Stimulated activated CD8-positive, alpha-beta memory T cell treated with anti-CD3 and anti-CD28 coated beads, Interleukin-15, amount 100 ng/mL, for 4 hours (primary cell): ENCODE results near the gene IRX2.

Experiments
- DNase-seq, 2 donors: peaks; one replicate each; pipeline ENCODE4 v3.0.0-alpha.2; 2020; ENCODE audit warnings: low read depth in 2 of 2

The IRX2 gene

DNA sequence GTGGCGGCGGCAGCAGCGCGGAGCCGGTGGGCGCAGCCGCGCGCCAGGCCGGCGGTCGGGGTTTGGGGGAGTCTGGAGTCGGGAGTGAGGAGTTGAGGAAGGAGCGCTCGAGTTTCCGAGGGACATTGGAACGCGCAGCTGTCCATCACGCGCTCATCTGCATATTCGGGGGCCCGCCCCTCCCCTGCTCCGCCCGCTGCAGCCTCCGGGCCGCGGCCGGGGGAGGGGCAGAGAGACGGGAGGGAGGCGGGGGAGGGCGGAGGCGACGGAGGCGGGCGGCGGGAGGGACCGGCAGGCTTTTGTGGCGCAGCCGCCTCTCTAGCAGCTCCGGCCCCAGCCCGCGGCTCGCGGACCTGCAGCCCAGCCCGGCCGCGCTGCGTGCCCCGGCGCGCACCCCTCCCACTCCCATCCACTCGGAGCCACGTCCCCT lies at the start of gene IRX2:
Gene IRX2, minus strand, starts transcription at position 86 of the 430 bp plus-strand sequence. CDS start 264 bp downstream, outside the sequence.
- DNase-seq, result no peak

DNA sequence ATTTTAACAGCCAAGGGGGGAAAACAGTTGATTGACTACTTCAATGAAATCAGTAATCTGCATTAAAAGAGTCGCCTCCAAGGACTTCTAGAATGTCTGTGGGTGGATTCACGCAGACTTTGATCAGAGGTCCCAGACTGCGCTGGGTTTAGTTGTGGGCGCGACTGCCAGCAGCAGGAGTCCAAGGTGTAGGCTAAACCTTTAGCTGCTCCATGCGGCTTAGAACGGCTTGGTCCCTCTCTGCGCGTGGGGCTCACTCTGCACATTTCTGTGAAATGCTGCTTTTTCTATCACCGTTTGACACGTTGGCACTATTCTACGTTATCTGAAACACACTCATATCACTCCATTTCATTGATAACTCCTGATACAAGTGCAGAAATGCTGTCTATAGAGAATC lies 48.6 kb upstream of the IRX2 start:
- no peak for DNase-seq

DNA sequence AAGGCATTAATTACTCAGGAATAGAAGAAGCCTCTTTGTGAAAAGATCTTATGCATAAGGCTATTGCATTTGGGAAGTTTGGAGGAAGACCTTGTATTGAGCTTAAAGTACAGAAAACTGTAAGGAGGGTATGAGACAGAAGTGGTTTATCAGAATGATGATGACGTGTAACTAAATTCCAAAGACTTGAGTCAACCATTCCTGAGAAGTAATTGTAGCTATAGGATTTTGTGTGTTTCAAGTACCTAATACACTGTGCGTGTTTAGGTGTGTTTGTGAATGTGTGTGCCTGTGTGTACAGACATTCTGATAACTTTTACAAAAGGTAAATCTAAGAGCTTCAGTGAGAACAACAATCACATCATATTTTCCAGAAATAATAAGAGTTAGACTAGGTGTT lies 46.5 kb upstream of the IRX2 start:
- DNase-seq, result no peak

DNA sequence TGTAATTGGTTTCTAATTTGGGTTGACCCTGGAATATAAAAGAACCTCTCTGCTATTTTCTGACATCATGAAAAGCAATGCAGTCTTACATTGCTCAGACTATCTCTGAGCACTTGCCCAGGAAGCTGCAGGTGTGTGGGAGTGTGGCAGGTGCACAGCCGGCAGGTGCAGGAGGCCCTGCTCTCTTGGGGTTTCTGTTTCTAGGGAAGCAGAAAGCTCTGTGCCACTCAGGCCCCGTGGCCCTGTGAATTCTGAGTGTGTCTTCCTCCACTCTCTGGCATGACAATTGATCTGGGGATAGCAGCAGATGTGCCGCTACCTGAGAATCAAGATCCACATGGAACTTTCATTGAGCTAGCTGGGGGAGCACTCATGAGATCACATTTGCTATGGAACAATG lies 45.7 kb upstream of the IRX2 start:
- no peak for DNase-seq

DNA sequence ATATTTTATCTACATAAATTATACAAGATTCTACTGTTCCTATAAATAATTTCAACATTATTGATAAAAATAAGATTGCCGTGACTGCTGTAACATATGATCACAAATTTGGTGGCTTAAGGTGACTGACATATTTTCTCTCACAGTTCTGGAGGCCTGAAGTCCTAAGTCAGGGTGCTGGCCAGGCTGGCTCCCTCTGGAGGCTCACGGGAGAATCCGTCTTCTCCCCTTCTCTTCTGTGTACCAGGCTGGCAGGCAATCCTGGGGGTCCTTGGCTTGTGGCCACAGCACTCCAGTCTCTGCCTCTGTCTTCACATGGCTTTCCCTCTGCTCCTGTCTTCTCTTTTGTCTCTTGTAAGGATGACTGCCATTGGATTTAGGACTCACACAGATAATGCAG lies 31.7 kb upstream of the IRX2 start:
- no peak for DNase-seq

DNA sequence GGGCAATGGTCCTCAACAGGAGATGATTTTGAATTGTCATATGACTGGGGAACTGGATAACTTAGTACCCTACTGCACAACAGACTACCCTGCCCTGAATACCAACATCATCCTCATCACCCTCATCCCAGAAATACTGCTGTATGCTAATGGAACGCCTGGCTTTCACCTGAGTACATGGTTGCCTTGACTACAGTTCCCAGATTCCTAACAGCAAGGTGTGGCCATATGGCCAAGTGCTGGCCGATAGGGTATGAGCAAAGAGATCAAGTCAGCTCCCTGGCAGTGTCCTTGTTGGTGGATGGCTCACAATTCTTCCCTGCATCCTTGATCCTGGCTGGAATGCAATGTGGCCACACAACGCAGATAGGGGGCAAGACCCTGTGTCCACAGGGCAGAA lies 31.2 kb upstream of the IRX2 start:
- no peak for DNase-seq

DNA sequence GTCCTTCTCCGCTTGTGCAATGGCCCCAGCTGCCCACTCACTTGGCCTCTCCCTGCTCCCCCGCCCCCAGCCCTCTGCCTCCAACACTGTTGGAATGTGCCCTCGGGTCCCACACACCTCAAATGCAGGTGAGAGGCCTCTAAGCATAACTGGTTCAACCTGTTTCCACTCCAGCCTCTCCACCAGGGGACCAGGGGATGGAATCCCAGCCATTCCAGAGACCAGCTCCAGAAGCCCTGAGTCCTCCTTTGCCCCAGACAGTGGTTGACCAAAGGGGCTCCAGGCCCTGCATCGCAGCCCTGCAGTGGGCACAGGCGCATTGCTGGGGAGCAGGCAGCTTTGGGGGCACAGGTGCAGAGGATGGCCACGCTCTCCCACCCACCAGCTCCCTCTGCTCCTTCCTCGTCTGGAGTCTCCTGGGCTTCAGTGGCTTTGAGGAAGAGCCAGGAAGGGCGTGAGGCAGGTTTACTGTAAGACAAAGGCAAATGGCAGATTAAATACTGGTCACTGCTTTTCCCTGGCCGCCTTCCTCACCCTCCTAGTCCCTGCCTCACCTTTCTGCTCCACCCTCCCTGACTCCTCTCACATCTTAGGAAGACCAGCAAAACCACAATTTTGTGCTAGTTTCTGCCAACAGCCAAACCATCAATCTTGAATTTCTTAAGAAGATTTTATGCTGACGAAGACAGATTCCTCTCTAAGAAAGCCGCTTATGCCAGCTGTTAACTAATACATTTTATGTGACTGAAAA lies 29.1 kb upstream of the IRX2 start:
- no peak for DNase-seq

DNA sequence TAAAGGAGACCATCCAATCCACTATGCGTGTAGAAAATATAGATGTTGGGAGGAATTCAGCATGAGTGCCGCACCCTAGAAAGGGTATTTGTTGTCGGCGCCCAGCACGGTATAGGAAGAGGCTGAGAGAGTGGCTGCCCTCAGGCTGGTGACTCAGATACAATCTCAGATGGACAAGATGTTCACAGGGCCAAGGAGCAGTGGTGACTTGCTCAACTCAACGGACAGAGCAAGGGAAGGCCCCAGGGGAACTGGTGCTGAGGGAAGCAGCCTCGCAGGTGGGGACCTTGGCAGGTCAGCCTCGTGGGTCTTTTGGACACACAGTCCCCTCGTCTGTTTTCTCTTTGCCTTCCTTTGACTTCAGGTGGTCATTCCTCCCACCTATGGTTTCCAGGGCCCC lies 28.0 kb upstream of the IRX2 start:
- no peak for DNase-seq

DNA sequence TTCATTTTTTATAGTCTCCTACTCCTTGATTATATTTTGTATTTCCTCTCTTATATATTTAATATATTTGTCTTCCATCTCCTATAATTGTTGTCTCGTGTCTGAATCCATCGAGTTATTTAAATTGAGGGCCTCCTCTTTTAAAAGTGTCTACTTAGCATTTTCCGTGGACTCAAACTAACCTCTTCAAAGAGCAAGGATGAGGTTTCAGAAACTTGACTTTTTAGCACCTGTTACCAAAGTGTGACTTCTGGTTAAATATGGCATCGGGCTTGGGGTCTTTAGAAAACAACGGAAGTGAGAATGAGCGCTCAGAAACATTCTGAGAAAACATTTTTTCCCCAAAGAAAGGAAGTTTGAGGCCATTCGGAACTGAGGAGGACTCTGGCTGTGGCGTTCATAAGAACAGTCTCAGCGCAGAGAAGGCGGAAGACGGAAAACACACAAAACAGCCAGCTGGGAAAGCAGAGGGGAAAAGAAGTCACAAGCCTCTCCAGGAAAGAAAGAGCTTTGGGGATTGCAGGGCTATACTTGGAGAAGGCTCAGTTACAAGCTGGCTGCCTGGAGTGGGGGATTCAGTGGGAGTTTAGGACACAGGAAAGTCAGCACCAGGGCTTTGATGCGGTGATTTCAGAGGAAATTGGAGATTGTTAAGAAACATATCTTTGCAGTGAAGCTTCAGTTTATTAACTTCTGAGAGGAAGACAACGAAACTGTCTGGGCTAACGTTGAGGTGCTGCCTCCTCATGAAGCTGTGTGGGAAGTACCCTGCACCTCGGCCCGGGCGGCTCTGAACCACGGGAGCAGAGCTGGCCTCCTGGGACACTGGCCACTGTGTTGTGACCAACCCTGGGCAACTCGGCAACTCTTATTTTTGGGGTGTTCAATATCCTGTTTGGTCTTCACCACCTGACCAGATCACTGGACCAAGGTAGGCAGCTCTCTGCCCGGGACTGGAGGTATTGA lies 25.1 kb upstream of the IRX2 start:
- DNase-seq, result no peak

DNA sequence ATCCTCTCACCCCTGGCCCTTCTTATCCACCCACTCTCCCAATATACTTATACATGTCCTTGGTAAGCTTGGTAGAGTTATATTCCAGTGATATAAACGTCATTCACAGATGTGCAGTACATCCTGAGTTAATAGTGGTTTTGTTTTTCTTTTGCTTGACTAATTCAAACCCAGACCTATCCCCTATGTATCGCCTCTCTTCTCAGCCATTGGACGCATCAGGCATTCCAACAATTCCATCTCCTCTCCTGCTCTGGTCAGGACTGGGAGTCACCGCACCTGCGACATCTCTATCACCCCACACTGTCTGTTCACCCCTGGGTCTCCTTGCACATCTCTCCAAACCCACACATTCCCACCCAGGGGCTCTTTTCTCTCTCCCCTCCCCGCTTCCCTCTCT lies 21.9 kb upstream of the IRX2 start:
- no peak for DNase-seq

DNA sequence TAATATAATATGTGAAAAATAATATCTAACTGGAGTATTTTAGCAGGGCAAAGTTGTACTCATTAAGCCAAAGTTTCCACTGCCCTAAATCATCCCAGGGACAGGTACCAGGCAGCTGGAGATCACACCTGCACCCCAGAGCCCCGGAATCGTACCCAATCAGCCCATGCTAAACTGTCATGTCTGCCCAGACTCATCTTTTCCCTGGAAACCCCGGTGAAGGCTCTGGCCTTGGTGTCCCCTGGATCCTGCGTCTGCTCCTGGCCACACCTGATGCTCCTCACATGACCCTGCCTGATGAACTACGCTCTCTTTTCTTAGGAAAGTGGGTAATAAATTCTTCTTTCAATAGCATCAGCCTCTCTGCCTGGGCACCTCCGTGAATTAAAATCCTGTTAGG lies 15.6 kb upstream of the IRX2 start:
- DNase-seq, result no peak

DNA sequence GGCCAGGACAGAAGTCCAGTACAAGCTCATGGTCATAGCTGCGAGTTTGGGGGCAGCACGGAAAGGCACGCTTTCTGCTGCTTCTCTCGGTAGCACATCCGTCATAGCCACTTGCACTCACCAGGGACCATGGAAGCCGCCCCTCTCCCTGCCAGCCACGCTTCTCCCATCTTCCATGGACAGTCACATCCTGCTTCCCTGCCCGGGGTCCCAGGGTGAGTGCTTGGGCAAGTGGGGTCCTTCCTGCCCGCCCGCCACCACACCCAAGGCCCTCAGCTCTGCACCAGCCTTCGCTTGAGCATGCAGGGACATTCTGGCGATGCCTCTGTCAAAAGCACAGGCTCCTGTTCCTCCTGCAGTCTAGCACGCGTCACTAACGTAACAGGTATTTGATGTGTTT lies 13.1 kb upstream of the IRX2 start:
- no peak for DNase-seq

DNA sequence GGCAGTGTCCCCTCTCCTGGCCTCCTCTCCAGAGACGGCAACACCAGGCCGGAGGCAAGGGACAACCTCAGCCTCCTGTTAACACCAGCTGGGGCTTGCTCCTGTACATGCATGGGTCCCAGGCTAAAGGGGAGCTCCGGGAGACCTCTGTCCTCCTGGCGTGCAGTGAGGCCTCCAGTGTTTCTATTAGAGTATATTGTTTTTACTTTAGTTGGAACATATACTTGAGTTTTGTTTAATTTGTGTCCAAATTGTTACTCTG lies 12.0 kb upstream of the IRX2 start:
- DNase-seq, result no peak

DNA sequence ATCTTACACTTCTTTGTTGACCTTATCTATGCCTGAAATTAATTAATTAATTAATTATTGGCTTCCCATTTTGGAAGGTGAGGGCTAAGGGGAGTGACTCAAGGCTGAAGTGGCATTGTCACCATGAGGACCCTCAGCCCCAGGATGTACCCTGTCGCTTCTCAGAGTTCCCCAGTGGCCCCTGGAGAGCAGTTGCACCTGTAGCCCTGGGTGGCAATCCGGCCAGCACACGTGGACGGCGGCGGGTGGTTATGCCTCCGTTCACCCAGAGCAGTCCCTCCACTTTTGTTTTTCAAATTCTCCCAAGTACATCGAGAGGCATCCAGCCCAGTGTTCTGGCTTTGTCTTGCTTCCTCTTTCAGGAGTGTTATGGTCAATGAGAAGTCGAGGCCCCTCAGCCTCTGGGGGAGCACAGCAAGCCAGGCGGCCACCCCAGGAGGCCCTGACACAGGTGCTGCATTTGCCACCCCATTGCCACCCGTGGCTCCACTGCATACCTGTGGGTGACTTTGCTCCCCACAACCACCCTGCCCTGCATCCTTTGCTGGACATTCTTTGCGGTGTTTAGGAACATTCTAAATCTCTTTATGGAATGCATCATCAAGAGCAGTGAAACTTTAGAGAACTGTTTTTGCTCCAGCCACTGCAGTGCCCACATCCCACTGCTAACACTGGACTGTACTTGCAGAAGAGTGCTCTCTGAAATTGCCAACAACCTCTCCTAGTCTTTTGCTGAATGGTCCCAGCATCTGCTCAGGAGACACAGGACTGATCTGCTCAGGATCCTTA lies 11.5 kb upstream of the IRX2 start:
- DNase-seq, result no peak

DNA sequence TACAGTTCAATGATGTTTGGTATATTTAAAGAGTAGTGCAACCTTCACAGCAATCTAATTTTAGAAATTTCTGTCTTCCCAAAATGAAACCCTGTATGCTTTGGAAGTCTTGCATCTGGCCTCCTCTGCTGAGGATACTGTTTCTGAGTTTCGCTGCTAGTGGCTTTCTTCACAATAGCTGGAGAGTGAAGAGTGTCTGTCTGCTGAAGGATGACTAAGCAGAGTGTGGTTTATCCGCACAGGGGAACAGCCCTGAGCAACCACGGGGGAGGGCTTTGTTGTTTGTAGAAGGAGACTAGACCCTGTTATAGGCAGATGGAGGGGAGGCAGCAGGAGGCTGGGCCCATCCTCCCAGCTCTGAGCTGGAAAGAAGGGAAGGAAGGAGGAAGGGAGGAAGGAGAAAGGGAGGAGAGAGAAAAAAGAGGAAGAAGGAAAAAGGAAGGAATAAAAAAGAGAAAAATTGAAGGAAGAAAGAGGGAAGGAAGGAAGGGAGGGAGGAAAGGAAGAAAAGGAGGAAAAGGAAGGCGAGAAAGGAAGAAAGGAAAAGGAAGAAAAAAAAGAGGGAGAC lies 10.5 kb upstream of the IRX2 start:
- DNase-seq, result no peak

DNA sequence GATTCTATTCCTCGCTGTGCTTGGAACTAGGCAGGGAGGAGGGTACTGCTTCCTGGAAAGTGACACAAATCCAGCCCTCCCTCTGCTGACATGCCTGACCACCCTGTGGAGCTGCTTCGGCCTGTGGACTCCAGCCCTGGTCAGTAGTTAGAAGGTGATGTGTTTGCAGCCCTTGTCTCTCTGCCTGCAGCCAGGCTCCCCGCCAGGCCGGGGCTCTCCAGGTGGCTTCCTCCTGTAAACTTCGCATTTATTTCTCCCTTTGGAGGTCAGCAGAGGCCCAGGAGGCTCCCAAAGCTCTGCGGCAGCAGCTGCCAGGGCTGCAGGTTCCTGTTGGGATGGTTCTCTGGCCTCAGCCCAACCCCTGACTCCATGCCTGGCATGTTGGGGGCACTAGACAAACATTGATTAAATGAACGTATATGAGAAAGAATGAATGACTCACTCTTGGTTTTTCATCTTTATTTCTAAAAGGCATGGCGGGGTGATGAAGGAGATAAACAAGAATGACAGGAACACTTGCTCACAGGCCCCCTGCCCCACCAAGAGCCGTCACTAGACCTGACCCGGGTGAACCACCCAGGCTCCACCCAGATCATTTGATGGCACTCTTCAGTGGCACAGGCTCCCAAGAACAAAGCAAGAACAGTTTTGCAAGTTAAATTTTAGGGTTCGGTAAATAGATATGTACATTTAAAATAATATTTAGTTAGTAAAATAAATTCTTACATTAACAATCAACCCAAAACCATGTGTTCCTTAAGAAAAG lies 8.4 kb upstream of the IRX2 start:
- no peak for DNase-seq

DNA sequence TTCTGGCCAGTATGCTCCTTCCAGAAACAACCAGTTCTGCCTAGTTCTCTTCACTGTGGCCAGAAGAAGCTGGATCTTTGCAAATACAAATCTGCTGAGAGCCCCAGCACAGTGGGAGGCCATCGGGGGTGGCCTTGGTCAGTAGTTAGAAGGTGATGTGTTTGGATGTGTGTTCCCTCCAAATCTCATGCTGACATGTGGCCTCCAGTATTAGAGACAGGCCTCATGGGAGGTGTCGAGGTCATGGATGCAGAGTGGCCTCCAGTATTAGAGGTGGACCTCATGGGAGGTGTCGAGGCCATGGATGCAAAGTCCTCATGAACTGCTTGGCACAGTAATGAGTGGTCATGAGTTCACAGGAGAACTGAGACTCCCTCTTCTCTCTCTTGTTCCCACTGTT lies 7.6 kb upstream of the IRX2 start:
- no peak for DNase-seq

DNA sequence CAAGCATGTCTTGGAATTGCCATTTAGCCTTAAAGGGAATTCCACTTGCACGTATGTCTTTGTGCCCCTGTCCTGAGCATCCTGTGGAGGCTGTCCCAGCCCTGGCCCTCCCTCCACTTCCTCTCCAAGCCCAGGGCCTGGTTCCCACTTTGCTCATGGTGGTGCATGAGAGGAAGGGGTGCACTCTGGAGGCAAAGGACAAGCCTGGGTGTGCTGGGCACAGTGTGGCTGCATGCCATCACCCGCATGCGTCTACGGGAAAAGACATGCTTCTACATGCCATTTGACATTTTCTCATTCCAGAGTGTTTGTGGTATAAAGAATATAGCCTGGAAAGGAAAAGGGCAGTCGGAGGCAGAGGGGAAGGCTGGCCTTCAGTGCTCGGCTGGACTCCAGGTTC lies 7.2 kb upstream of the IRX2 start:
- DNase-seq, result no peak

DNA sequence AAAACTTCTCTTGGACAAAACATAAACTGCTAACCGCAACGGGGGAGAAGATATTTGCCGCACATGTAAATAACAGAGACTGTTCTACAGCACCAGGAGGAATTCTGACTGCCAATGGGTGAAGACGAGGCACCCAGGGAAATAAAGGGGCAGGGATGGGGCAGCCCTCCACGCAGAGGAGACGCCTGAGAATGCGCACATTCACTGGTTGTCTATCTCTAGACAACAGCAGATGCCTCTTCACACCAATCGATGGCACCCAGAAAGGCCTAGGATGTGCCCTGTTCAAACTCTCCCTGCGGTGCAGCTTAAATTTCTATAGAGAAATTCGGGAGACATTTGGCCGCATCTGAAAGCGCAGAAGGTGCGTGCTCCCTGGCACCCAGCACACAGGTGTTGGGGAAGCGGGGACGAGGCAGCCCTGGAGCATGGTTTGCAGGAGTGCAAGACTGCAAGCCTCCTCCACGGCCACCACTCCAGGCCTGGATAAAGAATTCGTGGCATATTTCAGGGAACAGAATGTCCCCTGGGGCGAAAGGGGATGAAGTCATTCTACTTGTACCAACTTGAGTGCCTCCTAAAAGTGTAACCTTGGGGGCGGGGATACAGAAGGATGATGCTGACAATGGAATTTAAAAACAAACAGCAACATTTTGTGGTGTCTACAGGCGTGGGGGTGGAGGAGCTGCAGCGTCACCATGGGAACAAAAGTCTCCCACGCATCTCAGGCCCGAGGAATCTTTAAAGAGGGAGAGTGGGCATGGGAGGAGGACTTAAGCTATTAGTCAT lies 6.3 kb upstream of the IRX2 start:
- no peak for DNase-seq
